Testis (tissue), 2 donors: ENCODE data around the gene MRPL19.

ENCODE experiments used
- CTCF ChIP-seq, 3 experiments: fragments of 450-650 bp in 2 of 3; fragments of 200-600 bp in 1 of 3; sonication (generic) in 1 of 3; IDR thresholded peaks; one replicate each; pipeline ENCODE4 v1.5.1; 2016 to 2019; ENCODE audit warnings: antibody characterized with exemption in 3 of 3, mild to moderate bottlenecking in 2 of 3, moderate library complexity in 1 of 3
- POLR2A ChIP-seq: fragments of 450-650 bp; IDR thresholded peaks from one replicate; pipeline ENCODE4 v1.6.1; 2017; ENCODE audit warnings: antibody characterized with exemption, mild to moderate bottlenecking, moderate library complexity

- TF ChIP-seq CTCF (IDR thresholded peaks at IDR 0.05) (no peak), POLR2A (no peak)
Measured at GRCh38 chr2:75632091-75632701, 14.4 kb upstream of the MRPL19 start.
